GM12878 (cell line): ENCODE data around the gene NSUN7.

Experiments used
- CEBPB ChIP-seq, 2 experiments: fragments of 150-350 bp in 1 of 2; IDR thresholded peaks; 2 replicates each; pipeline ENCODE4 v1.6.1; 2012 to 2014; ENCODE audit warnings: low read depth in 2 of 2, low read length in 2 of 2, borderline replicate concordance in 1 of 2, inconsistent platforms in 1 of 2
- CTCF ChIP-seq, 3 experiments: IDR thresholded peaks in 2 of 3; conservative IDR thresholded peaks in 1 of 3; 2 replicates each; pipeline ENCODE4 v1.5.1; 2011; ENCODE audit warnings: low read depth in 3 of 3, low read length in 3 of 3, mild to moderate bottlenecking in 3 of 3, control low read depth in 2 of 3, moderate library complexity in 2 of 3, inconsistent platforms in 1 of 3, mixed read lengths in 1 of 3; ENCODE audit not compliant: control insufficient read depth in 2 of 3, insufficient read depth in 1 of 3; ENCODE audit errors: extremely low read depth in 1 of 3
- PKNOX1 ChIP-seq: fragments of 450-650 bp; IDR thresholded peaks from 2 replicates; pipeline ENCODE4 v1.6.1; 2016; ENCODE audit warnings: mild to moderate bottlenecking
- POLR2A ChIP-seq: IDR thresholded peaks from 2 replicates; pipeline ENCODE4 v1.6.1; 2011; ENCODE audit warnings: low read depth, mild to moderate bottlenecking, low read length
- SRF ChIP-seq, 2 experiments: IDR thresholded peaks; 2 replicates each; pipeline ENCODE4 v1.6.1; 2011; ENCODE audit warnings: low read depth in 2 of 2, low read length in 2 of 2, mild to moderate bottlenecking in 1 of 2, moderate library complexity in 1 of 2
- USF1 ChIP-seq: IDR thresholded peaks from 2 replicates; pipeline ENCODE4 v1.6.1; 2011; ENCODE audit warnings: borderline replicate concordance, low read depth, mild to moderate bottlenecking, moderate library complexity, mixed read lengths, low read length; ENCODE audit not compliant: insufficient read depth; ENCODE audit errors: extremely low read length

GRCh38 chr4:40825014-40825838 is 75.5 kb downstream of the NSUN7 start:
- no peak for TF ChIP-seq USF1
- TF ChIP-seq POLR2A, result no peak
- TF ChIP-seq CTCF (IDR thresholded peaks at IDR 0.05 in 2 of 3, conservative IDR thresholded peaks at IDR 0.05 in 1 of 3; ENCODE audit: control insufficient read depth in 2 of 3, extremely low read depth in 1 of 3, insufficient read depth in 1 of 3, low read depth in 3 of 3, low read length in 3 of 3), result no peak
- no peak for TF ChIP-seq SRF (IDR thresholded peaks at IDR 0.05; ENCODE audit: low read depth in 2 of 2, low read length in 2 of 2)
- TF ChIP-seq PKNOX1, result no peak
- TF ChIP-seq CEBPB (IDR thresholded peaks at IDR 0.05; ENCODE audit: borderline replicate concordance in 1 of 2, low read depth in 2 of 2, low read length in 2 of 2), result no peak
